ENCODE data around the gene CLIC4. TPM values are rescaled to one million over a fixed set of nuclear protein-coding genes. Genes with fewer than 3 reads are reported as not detected.

CLIC4 gene
- total and polyA plus RNA-seq, 2 experiments from 2014 or later: 92.5 to 308 TPM

- Histone ChIP-seq H3F3A (replicated peaks; ENCODE audit: low read depth) (no peaks in the 10 kb centered on the region), H3K27ac (ENCODE audit: low read depth) (no peak overlapping the region), H3K27me3 (ENCODE audit: insufficient read depth) (no peaks in the 10 kb centered on the region), H4K20me1 (replicated peaks; ENCODE audit: insufficient read depth) (no peaks in the 10 kb centered on the region), H3K9me2 (ENCODE audit: insufficient read depth) (no peaks in the 10 kb centered on the region), H3K36me3 (ENCODE audit: insufficient read depth) (no peaks in the 10 kb centered on the region), H3K4me3 (no peak overlapping the region), H2AFZ (no peak overlapping the region), H3K4me1 (ENCODE audit: insufficient read depth) (peaks cover 5% of the 10 kb centered on the region), H3K79me2 (replicated peaks; ENCODE audit: insufficient read depth) (no peaks in the 10 kb centered on the region), H3K4me2 (no peak overlapping the region)
- Mint-ChIP-seq H3K4me3 (no peak overlapping the region), H3K27me3 (ENCODE audit: insufficient read depth, low read depth, poor library complexity) (peaks cover 10% of the 10 kb centered on the region), H3K27ac (no peak overlapping the region), H3K4me1 (peaks cover 10% of the 10 kb centered on the region), H3K9me3 (peaks cover 6% of the 10 kb centered on the region; the same call in 2 of the 3 replicates), H3K36me3 (ENCODE audit: low read depth) (peaks cover 2% of the 10 kb centered on the region; the same call in 2 of the 3 replicates)
- no peak for DNase-seq (ENCODE audit: low spot score)
- TF ChIP-seq CREB1 (CRISPR knock-in tag; IDR thresholded peaks at IDR 0.05; ENCODE audit: low read depth) (no peak), REST (IDR thresholded peaks at IDR 0.05; ENCODE audit: unreplicated experiment) (no peak), ZNF114 (CRISPR knock-in tag; IDR thresholded peaks at IDR 0.05) (no peak), EZH2phosphoT487 (IDR thresholded peaks at IDR 0.05; ENCODE audit: unreplicated experiment) (no peak), JUNB (IDR thresholded peaks at IDR 0.05; ENCODE audit: unreplicated experiment) (no peak), ZNF331 (CRISPR knock-in tag; IDR thresholded peaks at IDR 0.05; ENCODE audit: low read depth) (no peak), EZH2 (IDR thresholded peaks at IDR 0.05; ENCODE audit: low read depth, unreplicated experiment) (no peak), NANOG (IDR thresholded peaks at IDR 0.05; ENCODE audit: borderline replicate concordance) (no peak), POLR2AphosphoS5 (IDR thresholded peaks at IDR 0.05; ENCODE audit: low read depth) (no peak), CTCF (conservative IDR thresholded peaks at IDR 0.05; ENCODE audit: low read depth in 2 of 2) (no peak), ZNF462 (CRISPR knock-in tag; IDR thresholded peaks at IDR 0.05) (no peak), ETS1 (IDR thresholded peaks at IDR 0.05) (no peak), STAT1 (IDR thresholded peaks at IDR 0.05; ENCODE audit: unreplicated experiment) (no peak)
- ATAC-seq: no peak
These were observed 49.0 kb upstream of the CLIC4 start for GRCh38 chr1:24696041-24696755.

All from GM23338 (cell line).